ENCODE results near the gene UNC93B1.
A peak's percentile ranks its signal among the peaks of the same experiment; 100 is the strongest.

The UNC93B1 gene

GRCh38 chr11:68038718-68039525 is 35.0 kb upstream of the UNC93B1 start, which contains the start of gene TCIRG1:
Gene TCIRG1, plus strand, starts transcription at chr11:68039025. Its CDS starts 2,247 bp downstream, at chr11:68041272.
- no peak for TF ChIP-seq CTCF (IDR thresholded peaks at IDR 0.05; ENCODE audit: insufficient read depth, low read depth, low read length, missing control alignments)

GRCh38 chr11:68038226-68038717 is 34.4 kb upstream of the UNC93B1 start:
- no peak for TF ChIP-seq CTCF (IDR thresholded peaks at IDR 0.05; ENCODE audit: insufficient read depth, low read depth, low read length, missing control alignments)
- H3K4me3 ChIP-seq (ENCODE audit: low read length): peak overlapping the region; percentile 71
- DNase-seq (ENCODE audit: low read depth): no peak

More at GRCh38 chr11:68038718-68039525, 35.0 kb upstream of the UNC93B1 start, which contains the start of gene TCIRG1:
- H3K4me3 ChIP-seq (ENCODE audit: low read length): peak within 1 kb of the TSS; percentile 71
- peak; percentile 81 for DNase-seq (ENCODE audit: low read depth)

- no peak for DNase-seq (ENCODE audit: low read depth)
- no peak for TF ChIP-seq CTCF (IDR thresholded peaks at IDR 0.05; ENCODE audit: insufficient read depth, low read depth, low read length, missing control alignments)
- H3K4me3 ChIP-seq (ENCODE audit: low read length): no peak overlapping the region
Observed at GRCh38 chr11:68037411-68038225, 33.7 kb upstream of the UNC93B1 start.

- DNase-seq (ENCODE audit: low read depth): no peak
- no peak overlapping the region for H3K4me3 ChIP-seq (ENCODE audit: low read length)
- no peak for TF ChIP-seq CTCF (IDR thresholded peaks at IDR 0.05; ENCODE audit: insufficient read depth, low read depth, low read length, missing control alignments)
Observed at GRCh38 chr11:68036717-68037239, 32.9 kb upstream of the UNC93B1 start.

- TF ChIP-seq CTCF (IDR thresholded peaks at IDR 0.05; ENCODE audit: insufficient read depth, low read depth, low read length, missing control alignments): no peak
- no peak for DNase-seq (ENCODE audit: low read depth)
- H3K4me3 ChIP-seq (ENCODE audit: low read length): no peak overlapping the region
Observed at GRCh38 chr11:68036141-68036716, 32.3 kb upstream of the UNC93B1 start.

- no peak overlapping the region for H3K4me3 ChIP-seq (ENCODE audit: low read length)
- DNase-seq (ENCODE audit: low read depth): no peak
- TF ChIP-seq CTCF (IDR thresholded peaks at IDR 0.05; ENCODE audit: insufficient read depth, low read depth, low read length, missing control alignments): no peak
Observed at GRCh38 chr11:68035266-68035876, 31.5 kb upstream of the UNC93B1 start.

Measured in epithelial cell of esophagus (primary cell).